GM19238 (cell line): ENCODE data around the gene RMC1.

Experiments
- DNase-seq: peaks from one replicate; pipeline ENCODE4 v3.0.0; 2011; ENCODE audit warnings: low spot score; ENCODE audit not compliant: insufficient read length

The RMC1 gene

GRCh38 chr18:23529604-23530003 lies 26.3 kb downstream of the RMC1 start:
- DNase-seq: no peak

- no peak for DNase-seq
Measured at GRCh38 chr18:23530195-23530594, 26.9 kb downstream of the RMC1 start.

- DNase-seq: no peak
Measured at GRCh38 chr18:23531912-23532311, 28.6 kb downstream of the RMC1 start.

- DNase-seq: no peak
Measured at GRCh38 chr18:23532848-23533247, 29.5 kb downstream of the RMC1 start.

GRCh38 chr18:23534276-23534675 lies 31.0 kb downstream of the RMC1 start:
- no peak for DNase-seq

GRCh38 chr18:23536204-23536603 lies 32.9 kb downstream of the RMC1 start:
- DNase-seq: no peak

- no peak for DNase-seq
Measured at GRCh38 chr18:23537274-23537673, 34.0 kb downstream of the RMC1 start.

- DNase-seq: no peak
Measured at GRCh38 chr18:23538001-23538400, 34.7 kb downstream of the RMC1 start.

- no peak for DNase-seq
Measured at GRCh38 chr18:23538870-23539269, 35.6 kb downstream of the RMC1 start.

GRCh38 chr18:23539296-23539695 lies 36.0 kb downstream of the RMC1 start:
- DNase-seq: no peak

GRCh38 chr18:23539911-23540525 lies 36.7 kb downstream of the RMC1 start:
- no peak for DNase-seq

- DNase-seq: peak; percentile 41
Measured at GRCh38 chr18:23540867-23541266, 37.6 kb downstream of the RMC1 start.

GRCh38 chr18:23541349-23542093 lies 38.2 kb downstream of the RMC1 start:
- no peak for DNase-seq

GRCh38 chr18:23542461-23542860 lies 39.1 kb downstream of the RMC1 start:
- DNase-seq: no peak

- DNase-seq: no peak
Measured at GRCh38 chr18:23545247-23545789, 42.0 kb downstream of the RMC1 start.

- no peak for DNase-seq
Measured at GRCh38 chr18:23547306-23547705, 44.0 kb downstream of the RMC1 start.

- no peak for DNase-seq
Measured at GRCh38 chr18:23547846-23548245, 44.5 kb downstream of the RMC1 start.

- DNase-seq: no peak
Measured at GRCh38 chr18:23548275-23548674, 45.0 kb downstream of the RMC1 start.

GRCh38 chr18:23548719-23549118 lies 45.4 kb downstream of the RMC1 start:
- DNase-seq: no peak

GRCh38 chr18:23550898-23551297 lies 47.6 kb downstream of the RMC1 start:
- DNase-seq: no peak

- no peak for DNase-seq
Measured at GRCh38 chr18:23551978-23552377, 48.7 kb downstream of the RMC1 start.

GRCh38 chr18:23552505-23552904 lies 49.2 kb downstream of the RMC1 start:
- DNase-seq: no peak

GRCh38 chr18:23553887-23554286 lies 50.6 kb downstream of the RMC1 start:
- DNase-seq: no peak
